CD8-positive, alpha-beta memory T cell (primary cell): ENCODE measurements around the gene MFF. TPM values are rescaled to one million over a fixed set of nuclear protein-coding genes. Genes with fewer than 3 reads are reported as not detected.

Source experiments
- CTCF ChIA-PET: fragments of 350-600 bp; sonication (Branson Sonifier 250); formaldehyde crosslinking; loops from one replicate; lab custom pipeline; 2021; ENCODE audit warnings: antibody characterized with exemption; lab: Charles Lee
- POLR2A ChIA-PET: fragments of 350-600 bp; sonication (Branson Sonifier 250); formaldehyde crosslinking; loops from one replicate; lab custom pipeline; 2021; ENCODE audit warnings: antibody characterized with exemption; lab: Charles Lee
- DNase-seq, 5 donors: peaks; one replicate each; pipeline versions ENCODE4 v3.0.0 to v3.0.0-alpha.2; 2020 to 2022; ENCODE audit warnings: mixed read lengths in 1 of 5
- H3K27ac ChIP-seq: one replicate; pipeline ENCODE4 v1.7.0; 2013; ENCODE audit warnings: low read depth, mild to moderate bottlenecking, low read length, moderate library complexity
- H3K27me3 ChIP-seq: 2 replicates; pipeline ENCODE4 v1.7.0; 2013; ENCODE audit warnings: low read length, mild to moderate bottlenecking; ENCODE audit not compliant: insufficient read depth, poor library complexity, severe bottlenecking
- H3K36me3 ChIP-seq: 2 replicates; pipeline ENCODE4 v1.7.0; 2013; ENCODE audit warnings: mild to moderate bottlenecking, low read length, moderate library complexity; ENCODE audit not compliant: insufficient read depth
- H3K4me1 ChIP-seq: 2 replicates; pipeline ENCODE4 v1.7.0; 2013; ENCODE audit warnings: mild to moderate bottlenecking, low read length, moderate library complexity; ENCODE audit not compliant: insufficient read depth
- H3K4me3 ChIP-seq: 2 replicates; pipeline ENCODE4 v1.7.0; 2013; ENCODE audit warnings: mild to moderate bottlenecking, low read length
- H3K9me3 ChIP-seq: 2 replicates; pipeline ENCODE4 v1.7.0; 2013; ENCODE audit warnings: mild to moderate bottlenecking, low read length
- H3K27ac Mint-ChIP-seq, 8 donors: one replicate each; pipeline ENCODE4 v1.8.0; 2020 to 2021; ENCODE audit warnings: mixed read lengths in 8 of 8, mild to moderate bottlenecking in 6 of 8, inconsistent platforms in 3 of 8, moderate library complexity in 3 of 8
- H3K27me3 Mint-ChIP-seq, 2 donors: one replicate each; pipeline ENCODE4 v1.8.0; 2020 to 2021; ENCODE audit warnings: mixed read lengths in 2 of 2, mild to moderate bottlenecking in 1 of 2, moderate library complexity in 1 of 2
- H3K36me3 Mint-ChIP-seq, 3 donors: one replicate each; pipeline ENCODE4 v1.8.0; 2020 to 2021; ENCODE audit warnings: mixed read lengths in 3 of 3, inconsistent platforms in 1 of 3, mild to moderate bottlenecking in 1 of 3
- H3K4me1 Mint-ChIP-seq, 3 donors: one replicate each; pipeline ENCODE4 v1.8.0; 2020 to 2021; ENCODE audit warnings: mixed read lengths in 3 of 3, inconsistent platforms in 1 of 3, mild to moderate bottlenecking in 1 of 3
- H3K4me3 Mint-ChIP-seq, 7 donors: one replicate each; pipeline ENCODE4 v1.8.0; 2020 to 2021; ENCODE audit warnings: mixed read lengths in 7 of 7, mild to moderate bottlenecking in 6 of 7, moderate library complexity in 4 of 7, inconsistent platforms in 2 of 7
- H3K9me3 Mint-ChIP-seq, 5 donors: one replicate each; pipeline ENCODE4 v1.8.0; 2020 to 2022; ENCODE audit warnings: mixed read lengths in 5 of 5, mild to moderate bottlenecking in 3 of 5, moderate library complexity in 2 of 5, inconsistent platforms in 1 of 5
- polyA plus RNA-seq: library from polyadenylated mRNA; unstranded; fragments of 300-500 nt; fragmentation: Illumina TruSeq; gene quantifications from one replicate; pipeline ENCODE4 v1.2.3, GENCODE V29; 2021
- total RNA-seq, 2 experiments: library from RNA; stranded (reverse); gene quantifications; one replicate each; pipeline ENCODE4 v1.2.3, GENCODE V29; 2021

Gene MFF
- 10 to 100 TPM; 64.6 to 67.0 TPM for total RNA-seq
- polyA plus RNA-seq, result 132 TPM

GRCh38 chr2:227324995-227325838, at the start of gene MFF:
Gene MFF (plus strand): TSS chr2:227325251. CDS start chr2:227330666, 5,415 bp downstream.
- Mint-ChIP-seq H3K4me3 (peak within 1 kb of the TSS; percentile 92 to 99 (median 95)), H3K36me3 (peaks cover 0 to 17% (median 9%) of the 10 kb centered on the region in 3 donors), H3K27me3 (peaks cover 3 to 5% of the 10 kb centered on the region in 2 donors), H3K27ac (peak within 1 kb of the TSS; percentile 86 to 95 (median 92)), H3K4me1 (peaks cover 53 to 62% (median 54%) of the 10 kb centered on the region in 3 donors), H3K9me3 (peaks cover 0 to 3% (median 0%) of the 10 kb centered on the region in 5 donors)
- peak within 1 kb of the TSS; percentile 83 for H3K27ac ChIP-seq
- ChIA-PET POLR2A (no interaction called here), CTCF (no interaction called here)
- DNase-seq, result peak; percentile 90 to 96 (median 92)
- H3K4me3 ChIP-seq, result peak within 1 kb of the TSS; percentile 65
- H3K4me1 ChIP-seq, result peaks cover 24% of the 10 kb centered on the region
- no peaks in the 10 kb centered on the region for H3K27me3 ChIP-seq
- no peaks in the 10 kb centered on the region for H3K9me3 ChIP-seq
- H3K36me3 ChIP-seq, result no peaks in the 10 kb centered on the region

- Histone ChIP-seq H3K4me3 (no peak overlapping the region), H3K27ac (no peak overlapping the region), H3K9me3 (no peaks in the 10 kb centered on the region), H3K4me1 (no peaks in the 10 kb centered on the region), H3K27me3 (no peaks in the 10 kb centered on the region), H3K36me3 (no peaks in the 10 kb centered on the region)
- peaks cover 0 to 6% (median 2%) of the 10 kb centered on the region in 5 donors for H3K9me3 Mint-ChIP-seq
- POLR2A ChIA-PET, result no interaction called here
- no peak for DNase-seq
- CTCF ChIA-PET, result no interaction called here
- no peak overlapping the region for H3K4me3 Mint-ChIP-seq
- H3K27me3 Mint-ChIP-seq, result peaks cover 5 to 11% of the 10 kb centered on the region in 2 donors
- H3K4me1 Mint-ChIP-seq, result no peaks in the 10 kb centered on the region
- H3K36me3 Mint-ChIP-seq, result no peaks in the 10 kb centered on the region
- H3K27ac Mint-ChIP-seq, result no peak overlapping the region
Observed at GRCh38 chr2:227280895-227281294, 44.2 kb upstream of the MFF start.

DNA sequence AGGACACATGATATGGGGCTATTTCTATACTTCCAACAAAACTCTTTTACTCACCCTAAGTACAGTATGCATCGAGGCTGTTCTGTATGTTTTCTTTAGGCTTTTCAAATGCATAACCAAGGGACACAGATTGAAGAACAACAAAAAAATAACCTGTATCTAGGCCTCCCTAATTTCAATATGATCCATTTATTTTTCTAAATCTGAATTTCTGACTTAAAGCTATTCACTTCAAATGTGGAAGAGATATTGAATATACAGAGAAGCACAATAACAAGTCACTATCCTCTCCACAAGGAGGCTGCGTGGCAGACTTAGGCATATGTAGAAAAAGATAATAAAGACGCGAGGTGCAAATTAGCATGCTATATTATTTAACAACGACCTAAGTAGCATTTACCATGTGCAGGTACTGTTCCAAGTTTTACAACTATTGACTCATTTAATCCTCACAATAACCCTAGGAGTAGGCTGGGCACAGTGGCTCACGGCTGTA, 39.3 kb upstream of the MFF start:
- Mint-ChIP-seq H3K27ac (no peak overlapping the region), H3K27me3 (peaks cover 0 to 9% of the 10 kb centered on the region in 2 donors), H3K4me3 (no peak overlapping the region), H3K4me1 (no peaks in the 10 kb centered on the region), H3K36me3 (no peaks in the 10 kb centered on the region), H3K9me3 (peaks cover 0 to 6% (median 2%) of the 10 kb centered on the region in 5 donors)
- H3K4me3 ChIP-seq, result no peak overlapping the region
- H3K4me1 ChIP-seq, result no peaks in the 10 kb centered on the region
- H3K27me3 ChIP-seq, result no peaks in the 10 kb centered on the region
- no peaks in the 10 kb centered on the region for H3K9me3 ChIP-seq
- H3K36me3 ChIP-seq, result no peaks in the 10 kb centered on the region
- ChIA-PET CTCF (no interaction called here), POLR2A (no interaction called here)
- no peak overlapping the region for H3K27ac ChIP-seq
- no peak for DNase-seq

GRCh38 chr2:227287771-227288170, 37.3 kb upstream of the MFF start:
- no peak overlapping the region for H3K27ac Mint-ChIP-seq
- Histone ChIP-seq H3K27me3 (no peaks in the 10 kb centered on the region), H3K4me1 (no peaks in the 10 kb centered on the region), H3K27ac (no peak overlapping the region), H3K4me3 (no peak overlapping the region), H3K36me3 (no peaks in the 10 kb centered on the region), H3K9me3 (no peaks in the 10 kb centered on the region)
- peaks cover 0 to 5% of the 10 kb centered on the region in 2 donors for H3K27me3 Mint-ChIP-seq
- no peaks in the 10 kb centered on the region for H3K4me1 Mint-ChIP-seq
- ChIA-PET CTCF (no interaction called here), POLR2A (no interaction called here)
- H3K36me3 Mint-ChIP-seq, result no peaks in the 10 kb centered on the region
- DNase-seq, result no peak
- H3K9me3 Mint-ChIP-seq, result peaks cover 0 to 3% (median 2%) of the 10 kb centered on the region in 5 donors
- no peak overlapping the region for H3K4me3 Mint-ChIP-seq

DNA sequence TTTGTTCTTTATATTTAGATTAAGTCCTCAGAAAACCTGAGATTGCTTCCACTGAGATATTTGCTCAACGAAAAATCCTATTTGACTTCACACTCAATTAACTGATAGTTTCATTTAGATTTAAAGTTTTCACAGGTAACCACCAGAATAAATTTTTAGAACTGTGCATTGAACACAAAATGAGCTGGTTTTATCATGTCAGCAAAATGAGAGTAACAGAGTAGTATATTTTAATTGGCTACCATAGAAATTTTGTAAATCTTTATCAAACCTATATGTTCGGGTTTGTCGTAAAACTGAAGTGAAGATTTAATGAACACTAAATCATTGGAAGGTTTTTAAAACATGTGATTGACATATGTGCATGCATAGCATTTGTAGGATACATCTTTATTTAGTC, 32.7 kb upstream of the MFF start:
- no peaks in the 10 kb centered on the region for H3K4me1 Mint-ChIP-seq
- H3K36me3 ChIP-seq, result no peaks in the 10 kb centered on the region
- no peaks in the 10 kb centered on the region for H3K36me3 Mint-ChIP-seq
- H3K27me3 Mint-ChIP-seq, result peaks cover 0 to 5% of the 10 kb centered on the region in 2 donors
- H3K4me3 ChIP-seq, result no peak overlapping the region
- ChIA-PET POLR2A (no interaction called here), CTCF (no interaction called here)
- no peaks in the 10 kb centered on the region for H3K4me1 ChIP-seq
- no peak overlapping the region for H3K27ac ChIP-seq
- no peak for DNase-seq
- H3K4me3 Mint-ChIP-seq, result no peak overlapping the region
- H3K9me3 ChIP-seq, result no peaks in the 10 kb centered on the region
- H3K27ac Mint-ChIP-seq, result no peak overlapping the region
- no peaks in the 10 kb centered on the region for H3K9me3 Mint-ChIP-seq
- no peaks in the 10 kb centered on the region for H3K27me3 ChIP-seq

GRCh38 chr2:227293531-227293930, 31.5 kb upstream of the MFF start:
- H3K27me3 Mint-ChIP-seq, result no peaks in the 10 kb centered on the region
- H3K36me3 Mint-ChIP-seq, result no peaks in the 10 kb centered on the region
- H3K4me3 Mint-ChIP-seq, result no peak overlapping the region
- CTCF ChIA-PET, result no interaction called here
- H3K4me1 Mint-ChIP-seq, result no peaks in the 10 kb centered on the region
- DNase-seq, result no peak
- Histone ChIP-seq H3K27ac (no peak overlapping the region), H3K9me3 (no peaks in the 10 kb centered on the region), H3K27me3 (no peaks in the 10 kb centered on the region), H3K4me3 (no peak overlapping the region), H3K4me1 (no peaks in the 10 kb centered on the region), H3K36me3 (no peaks in the 10 kb centered on the region)
- H3K9me3 Mint-ChIP-seq, result no peaks in the 10 kb centered on the region
- POLR2A ChIA-PET, result no interaction called here
- no peak overlapping the region for H3K27ac Mint-ChIP-seq

- no peaks in the 10 kb centered on the region for H3K36me3 Mint-ChIP-seq
- CTCF ChIA-PET, result no interaction called here
- Histone ChIP-seq H3K4me1 (no peaks in the 10 kb centered on the region), H3K27ac (no peak overlapping the region), H3K4me3 (no peak overlapping the region), H3K9me3 (no peaks in the 10 kb centered on the region), H3K27me3 (no peaks in the 10 kb centered on the region), H3K36me3 (no peaks in the 10 kb centered on the region)
- no peak for DNase-seq
- POLR2A ChIA-PET, result no interaction called here
- no peak overlapping the region for H3K4me3 Mint-ChIP-seq
- H3K27ac Mint-ChIP-seq, result no peak overlapping the region
- H3K27me3 Mint-ChIP-seq, result peaks cover 0 to 2% of the 10 kb centered on the region in 2 donors
- peaks cover 0 to 1% (median 0%) of the 10 kb centered on the region in 5 donors for H3K9me3 Mint-ChIP-seq
- no peaks in the 10 kb centered on the region for H3K4me1 Mint-ChIP-seq
Observed at GRCh38 chr2:227295806-227296205, 29.2 kb upstream of the MFF start.

- no peak for DNase-seq
- Mint-ChIP-seq H3K27me3 (peaks cover 0 to 2% of the 10 kb centered on the region in 2 donors), H3K4me3 (no peak overlapping the region), H3K9me3 (peaks cover 0 to 1% (median 0%) of the 10 kb centered on the region in 5 donors), H3K36me3 (no peaks in the 10 kb centered on the region), H3K4me1 (no peaks in the 10 kb centered on the region), H3K27ac (no peak overlapping the region)
- H3K4me3 ChIP-seq, result no peak overlapping the region
- no peaks in the 10 kb centered on the region for H3K36me3 ChIP-seq
- CTCF ChIA-PET, result no interaction called here
- H3K27me3 ChIP-seq, result no peaks in the 10 kb centered on the region
- POLR2A ChIA-PET, result no interaction called here
- no peaks in the 10 kb centered on the region for H3K4me1 ChIP-seq
- H3K9me3 ChIP-seq, result no peaks in the 10 kb centered on the region
- H3K27ac ChIP-seq, result no peak overlapping the region
Observed at GRCh38 chr2:227296671-227297405, 28.2 kb upstream of the MFF start.
